Erythroblast (primary cell): ENCODE results near the gene RMP24.

Experiments
- DNase-seq, 2 experiments: peaks; one replicate each; lab custom pipeline; 2025; lab: John Stamatoyannopoulos, UW
- GATA1 ChIP-seq: IDR thresholded peaks from 2 replicates; pipeline ENCODE4 v1.6.1; 2011; ENCODE audit warnings: low read depth, mild to moderate bottlenecking, control low read depth, low read length, moderate library complexity
- POLR2A ChIP-seq: IDR thresholded peaks from 2 replicates; pipeline ENCODE4 v1.6.1; 2011; ENCODE audit warnings: mild to moderate bottlenecking, low read length

RMP24 gene

DNA sequence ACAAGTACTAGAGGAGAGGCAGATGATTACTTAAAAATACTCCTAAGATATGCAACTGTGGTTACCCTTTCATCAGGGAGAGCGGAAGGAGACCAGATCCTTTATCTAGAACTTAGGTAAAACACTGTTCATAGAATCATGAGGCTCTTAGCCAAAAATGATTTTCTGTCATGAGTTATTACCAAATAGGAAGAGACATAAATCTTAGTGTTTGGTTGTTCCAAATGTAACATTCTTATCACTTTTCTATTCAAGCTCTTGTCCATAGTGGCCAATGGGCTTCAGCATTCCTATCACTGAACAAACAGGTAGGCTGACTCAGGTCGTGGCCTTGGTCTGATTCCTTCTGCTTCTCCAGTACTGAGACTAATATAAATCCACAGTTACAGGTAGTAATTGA, 56.4 kb downstream of the RMP24 start:
- DNase-seq: no peak
- TF ChIP-seq POLR2A: no peak
- no peak for TF ChIP-seq GATA1
